GM12878 (cell line): Measurements from ENCODE around the gene MAP4K2. TPM values are rescaled to one million over a fixed set of nuclear protein-coding genes. Genes with fewer than 3 reads are reported as not detected.

Experiments
- CBX5 ChIP-seq: sonication (generic); IDR thresholded peaks from 2 replicates; pipeline ENCODE4 v1.6.1; 2016; ENCODE audit warnings: low read depth, moderate library complexity, mild to moderate bottlenecking, inconsistent platforms
- DPF2 ChIP-seq: fragments of 450-650 bp; IDR thresholded peaks from 2 replicates; pipeline ENCODE4 v1.6.1; 2017; ENCODE audit warnings: mild to moderate bottlenecking
- EGR1 ChIP-seq, 2 experiments: IDR thresholded peaks; 1 replicate in 1 of 2; 2 replicates in 1 of 2; pipeline ENCODE4 v1.6.1; 2011 to 2012; ENCODE audit warnings: low read depth in 2 of 2, low read length in 2 of 2, borderline replicate concordance in 1 of 2, mild to moderate bottlenecking in 1 of 2, moderate library complexity in 1 of 2
- FOXM1 ChIP-seq: IDR thresholded peaks from 2 replicates; pipeline ENCODE4 v1.6.1; 2012; ENCODE audit warnings: low read depth, mild to moderate bottlenecking, inconsistent platforms, low read length, moderate library complexity
- IKZF2 ChIP-seq, 2 experiments: fragments of 450-650 bp; IDR thresholded peaks; 2 replicates each; pipeline ENCODE4 v1.6.1; 2017; ENCODE audit warnings: mild to moderate bottlenecking in 2 of 2, moderate library complexity in 2 of 2
- IRF4 ChIP-seq: IDR thresholded peaks from 2 replicates; pipeline ENCODE4 v1.6.1; 2011; ENCODE audit warnings: low read depth, low read length
- NFIC ChIP-seq: IDR thresholded peaks from 2 replicates; pipeline ENCODE4 v1.6.1; 2012; ENCODE audit warnings: low read depth, mild to moderate bottlenecking, inconsistent platforms, low read length, moderate library complexity
- PBX3 ChIP-seq: IDR thresholded peaks from 2 replicates; pipeline ENCODE4 v1.6.1; 2011; ENCODE audit warnings: mild to moderate bottlenecking, low read depth, low read length, moderate library complexity; ENCODE audit not compliant: insufficient replicate concordance
- POLR2AphosphoS2 ChIP-seq: IDR thresholded peaks from 2 replicates; pipeline ENCODE4 v1.6.1; 2011; ENCODE audit warnings: low read depth, mild to moderate bottlenecking, low read length, improper control_type of control experiment, moderate library complexity
- SMC3 ChIP-seq: IDR thresholded peaks from 2 replicates; pipeline ENCODE4 v1.6.1; 2011; ENCODE audit warnings: low read length, improper control_type of control experiment, borderline replicate concordance
- SP1 ChIP-seq: IDR thresholded peaks from one replicate; pipeline ENCODE4 v1.6.1; 2011; ENCODE audit warnings: low read depth, low read length
- ZBTB4 ChIP-seq: fragments of 450-650 bp; formaldehyde crosslinking; IDR thresholded peaks from 2 replicates; pipeline ENCODE4 v1.4.0; 2022; ENCODE audit warnings: mild to moderate bottlenecking, moderate library complexity
- ZNF274 ChIP-seq: IDR thresholded peaks from one replicate; pipeline ENCODE4 v1.8.0; 2011; ENCODE audit not compliant: insufficient read length, insufficient read depth
- polyA plus RNA-seq, 11 experiments: library from polyadenylated mRNA; depleted of rRNA in 4 of 11; unstranded in 6 of 11; stranded (reverse) in 5 of 11; fragments of >200 nt; fragmentation: Nextera tagmentation in 4 of 11; fragmentation: Illumina TruSeq in 1 of 11; extraction: Ambion mirVana in 4 of 11; extraction: Trizol in 1 of 11; gene quantifications; 1 replicate in 1 of 11; 2 replicates in 10 of 11; pipeline versions ENCODE4 v1.2.1 to v1.2.3, GENCODE V29; 2011 to 2016; ENCODE audit warnings: inconsistent platforms in 2 of 11, missing spikeins in 2 of 11, low read depth in 1 of 11
- total RNA-seq, 4 experiments: library from RNA; depleted of rRNA in 3 of 4; stranded (reverse); fragments of >200 nt in 3 of 4; fragmentation: Illumina TruSeq in 1 of 4; extraction: Trizol in 1 of 4; gene quantifications; 2 replicates each; pipeline versions ENCODE4 v1.2.1 to v1.2.3, GENCODE V29; 2013 to 2021
- TF ChIP-seq, protein P1 (sequence below): fragments of 450-650 bp; IDR thresholded peaks from 2 replicates; pipeline ENCODE4 v1.6.1; 2017; ENCODE audit warnings: mild to moderate bottlenecking, moderate library complexity
- TF ChIP-seq, protein P2 (sequence below): IDR thresholded peaks from 2 replicates; pipeline ENCODE4 v1.6.1; 2012; ENCODE audit warnings: low read length, inconsistent platforms
- TF ChIP-seq, protein P3 (sequence below): IDR thresholded peaks from 2 replicates; pipeline ENCODE4 v1.6.1; 2011; ENCODE audit warnings: borderline replicate concordance, low read depth, mild to moderate bottlenecking, moderate library complexity, mixed read lengths, low read length; ENCODE audit not compliant: insufficient read depth; ENCODE audit errors: extremely low read length

Gene MAP4K2
- total and polyA plus RNA-seq, 10 of the 15 experiments (the other 5 are each of a cell fraction or from before 2014, with no cell fraction given) = 0.98 to 78.1 (median 48.9) TPM

GRCh38 chr11:64848826-64849597, 46.0 kb upstream of the MAP4K2 start (continued):
- TF ChIP-seq SP1 (no peak), ZNF274 (no peak), PBX3 (no peak), NFIC (no peak), CBX5 (no peak), DPF2 (0 out of 2 replicates have a peak, but pooled peaks have one; percentile 27), IRF4 (no peak), IKZF2 (IDR thresholded peaks at IDR 0.05) (peak in 1 of 2 experiments; percentile 32; a peak in 1 of 4 replicates), EGR1 (IDR thresholded peaks at IDR 0.05; ENCODE audit: borderline replicate concordance in 1 of 2, low read depth in 2 of 2, low read length in 2 of 2) (no peak), FOXM1 (no peak), SMC3 (no peak; the same call in 1 of the 2 replicates), ZBTB4 (CRISPR knock-in tag) (no peak), POLR2AphosphoS2 (no peak)
- TF ChIP-seq, protein P1, sequence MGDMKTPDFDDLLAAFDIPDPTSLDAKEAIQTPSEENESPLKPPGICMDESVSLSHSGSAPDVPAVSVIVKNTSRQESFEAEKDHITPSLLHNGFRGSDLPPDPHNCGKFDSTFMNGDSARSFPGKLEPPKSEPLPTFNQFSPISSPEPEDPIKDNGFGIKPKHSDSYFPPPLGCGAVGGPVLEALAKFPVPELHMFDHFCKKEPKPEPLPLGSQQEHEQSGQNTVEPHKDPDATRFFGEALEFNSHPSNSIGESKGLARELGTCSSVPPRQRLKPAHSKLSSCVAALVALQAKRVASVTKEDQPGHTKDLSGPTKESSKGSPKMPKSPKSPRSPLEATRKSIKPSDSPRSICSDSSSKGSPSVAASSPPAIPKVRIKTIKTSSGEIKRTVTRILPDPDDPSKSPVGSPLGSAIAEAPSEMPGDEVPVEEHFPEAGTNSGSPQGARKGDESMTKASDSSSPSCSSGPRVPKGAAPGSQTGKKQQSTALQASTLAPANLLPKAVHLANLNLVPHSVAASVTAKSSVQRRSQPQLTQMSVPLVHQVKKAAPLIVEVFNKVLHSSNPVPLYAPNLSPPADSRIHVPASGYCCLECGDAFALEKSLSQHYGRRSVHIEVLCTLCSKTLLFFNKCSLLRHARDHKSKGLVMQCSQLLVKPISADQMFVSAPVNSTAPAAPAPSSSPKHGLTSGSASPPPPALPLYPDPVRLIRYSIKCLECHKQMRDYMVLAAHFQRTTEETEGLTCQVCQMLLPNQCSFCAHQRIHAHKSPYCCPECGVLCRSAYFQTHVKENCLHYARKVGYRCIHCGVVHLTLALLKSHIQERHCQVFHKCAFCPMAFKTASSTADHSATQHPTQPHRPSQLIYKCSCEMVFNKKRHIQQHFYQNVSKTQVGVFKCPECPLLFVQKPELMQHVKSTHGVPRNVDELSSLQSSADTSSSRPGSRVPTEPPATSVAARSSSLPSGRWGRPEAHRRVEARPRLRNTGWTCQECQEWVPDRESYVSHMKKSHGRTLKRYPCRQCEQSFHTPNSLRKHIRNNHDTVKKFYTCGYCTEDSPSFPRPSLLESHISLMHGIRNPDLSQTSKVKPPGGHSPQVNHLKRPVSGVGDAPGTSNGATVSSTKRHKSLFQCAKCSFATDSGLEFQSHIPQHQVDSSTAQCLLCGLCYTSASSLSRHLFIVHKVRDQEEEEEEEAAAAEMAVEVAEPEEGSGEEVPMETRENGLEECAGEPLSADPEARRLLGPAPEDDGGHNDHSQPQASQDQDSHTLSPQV = no peak
- TF ChIP-seq, protein P2, sequence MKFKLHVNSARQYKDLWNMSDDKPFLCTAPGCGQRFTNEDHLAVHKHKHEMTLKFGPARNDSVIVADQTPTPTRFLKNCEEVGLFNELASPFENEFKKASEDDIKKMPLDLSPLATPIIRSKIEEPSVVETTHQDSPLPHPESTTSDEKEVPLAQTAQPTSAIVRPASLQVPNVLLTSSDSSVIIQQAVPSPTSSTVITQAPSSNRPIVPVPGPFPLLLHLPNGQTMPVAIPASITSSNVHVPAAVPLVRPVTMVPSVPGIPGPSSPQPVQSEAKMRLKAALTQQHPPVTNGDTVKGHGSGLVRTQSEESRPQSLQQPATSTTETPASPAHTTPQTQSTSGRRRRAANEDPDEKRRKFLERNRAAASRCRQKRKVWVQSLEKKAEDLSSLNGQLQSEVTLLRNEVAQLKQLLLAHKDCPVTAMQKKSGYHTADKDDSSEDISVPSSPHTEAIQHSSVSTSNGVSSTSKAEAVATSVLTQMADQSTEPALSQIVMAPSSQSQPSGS = no peak
- TF ChIP-seq, protein P3, sequence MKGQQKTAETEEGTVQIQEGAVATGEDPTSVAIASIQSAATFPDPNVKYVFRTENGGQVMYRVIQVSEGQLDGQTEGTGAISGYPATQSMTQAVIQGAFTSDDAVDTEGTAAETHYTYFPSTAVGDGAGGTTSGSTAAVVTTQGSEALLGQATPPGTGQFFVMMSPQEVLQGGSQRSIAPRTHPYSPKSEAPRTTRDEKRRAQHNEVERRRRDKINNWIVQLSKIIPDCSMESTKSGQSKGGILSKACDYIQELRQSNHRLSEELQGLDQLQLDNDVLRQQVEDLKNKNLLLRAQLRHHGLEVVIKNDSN = no peak
